ENCODE data around the gene PINK1.

DNA sequence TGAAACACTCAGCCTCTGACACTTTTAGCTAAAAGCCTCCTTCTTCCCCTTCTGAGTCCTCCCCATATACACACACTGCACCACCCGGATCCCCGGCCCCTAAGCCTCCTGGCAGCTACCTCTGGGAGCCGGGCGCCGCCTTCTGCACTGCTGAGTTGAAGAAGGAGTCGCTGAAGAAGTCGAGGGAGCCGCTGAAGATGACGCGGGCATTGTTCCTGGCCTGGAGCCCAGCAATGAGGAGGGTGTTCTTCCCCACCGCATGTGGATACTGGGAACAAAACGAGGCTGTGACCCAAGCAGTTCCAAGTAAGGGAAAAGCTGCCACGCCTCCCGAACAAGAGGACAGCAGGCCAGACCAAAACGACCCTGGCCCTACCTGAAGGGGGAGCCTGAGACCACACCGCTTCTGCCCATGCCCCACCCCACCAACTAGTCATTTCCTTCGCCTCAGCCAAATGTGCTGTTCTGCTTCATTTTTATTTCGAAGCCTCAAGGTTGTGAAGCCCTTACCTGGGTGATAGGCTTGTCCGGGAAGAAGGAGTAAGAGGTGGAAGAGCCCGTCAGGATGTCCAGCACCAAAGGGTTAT lies 20.9 kb downstream of the PINK1 start:
- TF ChIP-seq, protein P1, sequence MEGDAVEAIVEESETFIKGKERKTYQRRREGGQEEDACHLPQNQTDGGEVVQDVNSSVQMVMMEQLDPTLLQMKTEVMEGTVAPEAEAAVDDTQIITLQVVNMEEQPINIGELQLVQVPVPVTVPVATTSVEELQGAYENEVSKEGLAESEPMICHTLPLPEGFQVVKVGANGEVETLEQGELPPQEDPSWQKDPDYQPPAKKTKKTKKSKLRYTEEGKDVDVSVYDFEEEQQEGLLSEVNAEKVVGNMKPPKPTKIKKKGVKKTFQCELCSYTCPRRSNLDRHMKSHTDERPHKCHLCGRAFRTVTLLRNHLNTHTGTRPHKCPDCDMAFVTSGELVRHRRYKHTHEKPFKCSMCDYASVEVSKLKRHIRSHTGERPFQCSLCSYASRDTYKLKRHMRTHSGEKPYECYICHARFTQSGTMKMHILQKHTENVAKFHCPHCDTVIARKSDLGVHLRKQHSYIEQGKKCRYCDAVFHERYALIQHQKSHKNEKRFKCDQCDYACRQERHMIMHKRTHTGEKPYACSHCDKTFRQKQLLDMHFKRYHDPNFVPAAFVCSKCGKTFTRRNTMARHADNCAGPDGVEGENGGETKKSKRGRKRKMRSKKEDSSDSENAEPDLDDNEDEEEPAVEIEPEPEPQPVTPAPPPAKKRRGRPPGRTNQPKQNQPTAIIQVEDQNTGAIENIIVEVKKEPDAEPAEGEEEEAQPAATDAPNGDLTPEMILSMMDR (tag by site-specific recombination; IDR thresholded peaks at IDR 0.05): no peak
- no peak for TF ChIP-seq ZBTB17 (tag by site-specific recombination; IDR thresholded peaks at IDR 0.05)
- TF ChIP-seq KLF9 (tag by site-specific recombination; IDR thresholded peaks at IDR 0.05; ENCODE audit: low read depth): no peak
- no peak for TF ChIP-seq KLF16 (tag by site-specific recombination; IDR thresholded peaks at IDR 0.05)
- TF ChIP-seq ZNF529 (tag by site-specific recombination; IDR thresholded peaks at IDR 0.05; ENCODE audit: insufficient replicate concordance): no peak
- TF ChIP-seq ZBTB8A (tag by site-specific recombination; IDR thresholded peaks at IDR 0.05): no peak
- no peak for TF ChIP-seq TCF7L2 (IDR thresholded peaks at IDR 0.05; ENCODE audit: borderline replicate concordance, low read depth, low read length)
- TF ChIP-seq, protein P2, sequence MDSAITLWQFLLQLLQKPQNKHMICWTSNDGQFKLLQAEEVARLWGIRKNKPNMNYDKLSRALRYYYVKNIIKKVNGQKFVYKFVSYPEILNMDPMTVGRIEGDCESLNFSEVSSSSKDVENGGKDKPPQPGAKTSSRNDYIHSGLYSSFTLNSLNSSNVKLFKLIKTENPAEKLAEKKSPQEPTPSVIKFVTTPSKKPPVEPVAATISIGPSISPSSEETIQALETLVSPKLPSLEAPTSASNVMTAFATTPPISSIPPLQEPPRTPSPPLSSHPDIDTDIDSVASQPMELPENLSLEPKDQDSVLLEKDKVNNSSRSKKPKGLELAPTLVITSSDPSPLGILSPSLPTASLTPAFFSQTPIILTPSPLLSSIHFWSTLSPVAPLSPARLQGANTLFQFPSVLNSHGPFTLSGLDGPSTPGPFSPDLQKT (IDR thresholded peaks at IDR 0.05; ENCODE audit: borderline replicate concordance, low read depth, low read length): no peak
- TF ChIP-seq, protein P3, sequence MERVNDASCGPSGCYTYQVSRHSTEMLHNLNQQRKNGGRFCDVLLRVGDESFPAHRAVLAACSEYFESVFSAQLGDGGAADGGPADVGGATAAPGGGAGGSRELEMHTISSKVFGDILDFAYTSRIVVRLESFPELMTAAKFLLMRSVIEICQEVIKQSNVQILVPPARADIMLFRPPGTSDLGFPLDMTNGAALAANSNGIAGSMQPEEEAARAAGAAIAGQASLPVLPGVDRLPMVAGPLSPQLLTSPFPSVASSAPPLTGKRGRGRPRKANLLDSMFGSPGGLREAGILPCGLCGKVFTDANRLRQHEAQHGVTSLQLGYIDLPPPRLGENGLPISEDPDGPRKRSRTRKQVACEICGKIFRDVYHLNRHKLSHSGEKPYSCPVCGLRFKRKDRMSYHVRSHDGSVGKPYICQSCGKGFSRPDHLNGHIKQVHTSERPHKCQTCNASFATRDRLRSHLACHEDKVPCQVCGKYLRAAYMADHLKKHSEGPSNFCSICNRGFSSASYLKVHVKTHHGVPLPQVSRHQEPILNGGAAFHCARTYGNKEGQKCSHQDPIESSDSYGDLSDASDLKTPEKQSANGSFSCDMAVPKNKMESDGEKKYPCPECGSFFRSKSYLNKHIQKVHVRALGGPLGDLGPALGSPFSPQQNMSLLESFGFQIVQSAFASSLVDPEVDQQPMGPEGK (tag by site-specific recombination; IDR thresholded peaks at IDR 0.05): no peak

Measured in HEK293 (cell line).